Subcutaneous adipose tissue (tissue), 4 donors: ENCODE data around the gene ENOX1. TPM values are rescaled to one million over a fixed set of nuclear protein-coding genes. Genes with fewer than 3 reads are reported as not detected.

Experiments
- total RNA-seq, 4 donors: library from RNA; depleted of rRNA; stranded (reverse); fragments of >200 nt; gene quantifications; one replicate each; pipeline ENCODE4 v1.1.0, GENCODE V29; 2016
- TF ChIP-seq, protein P1 (sequence below): fragments of 450-650 bp; IDR thresholded peaks from one replicate; pipeline ENCODE4 v1.5.1; 2016; ENCODE audit warnings: low read depth, mild to moderate bottlenecking, control low read depth, antibody characterized with exemption, moderate library complexity

ENOX1 gene
- total RNA-seq, 4 donors from 2014 or later, result 0.66 to 4.7 (median 2.1) TPM

- TF ChIP-seq, protein P1, sequence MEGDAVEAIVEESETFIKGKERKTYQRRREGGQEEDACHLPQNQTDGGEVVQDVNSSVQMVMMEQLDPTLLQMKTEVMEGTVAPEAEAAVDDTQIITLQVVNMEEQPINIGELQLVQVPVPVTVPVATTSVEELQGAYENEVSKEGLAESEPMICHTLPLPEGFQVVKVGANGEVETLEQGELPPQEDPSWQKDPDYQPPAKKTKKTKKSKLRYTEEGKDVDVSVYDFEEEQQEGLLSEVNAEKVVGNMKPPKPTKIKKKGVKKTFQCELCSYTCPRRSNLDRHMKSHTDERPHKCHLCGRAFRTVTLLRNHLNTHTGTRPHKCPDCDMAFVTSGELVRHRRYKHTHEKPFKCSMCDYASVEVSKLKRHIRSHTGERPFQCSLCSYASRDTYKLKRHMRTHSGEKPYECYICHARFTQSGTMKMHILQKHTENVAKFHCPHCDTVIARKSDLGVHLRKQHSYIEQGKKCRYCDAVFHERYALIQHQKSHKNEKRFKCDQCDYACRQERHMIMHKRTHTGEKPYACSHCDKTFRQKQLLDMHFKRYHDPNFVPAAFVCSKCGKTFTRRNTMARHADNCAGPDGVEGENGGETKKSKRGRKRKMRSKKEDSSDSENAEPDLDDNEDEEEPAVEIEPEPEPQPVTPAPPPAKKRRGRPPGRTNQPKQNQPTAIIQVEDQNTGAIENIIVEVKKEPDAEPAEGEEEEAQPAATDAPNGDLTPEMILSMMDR, result no peak
These were observed 478.8 kb downstream of the ENOX1 start for GRCh38 chr13:43307921-43308433.

DNA sequence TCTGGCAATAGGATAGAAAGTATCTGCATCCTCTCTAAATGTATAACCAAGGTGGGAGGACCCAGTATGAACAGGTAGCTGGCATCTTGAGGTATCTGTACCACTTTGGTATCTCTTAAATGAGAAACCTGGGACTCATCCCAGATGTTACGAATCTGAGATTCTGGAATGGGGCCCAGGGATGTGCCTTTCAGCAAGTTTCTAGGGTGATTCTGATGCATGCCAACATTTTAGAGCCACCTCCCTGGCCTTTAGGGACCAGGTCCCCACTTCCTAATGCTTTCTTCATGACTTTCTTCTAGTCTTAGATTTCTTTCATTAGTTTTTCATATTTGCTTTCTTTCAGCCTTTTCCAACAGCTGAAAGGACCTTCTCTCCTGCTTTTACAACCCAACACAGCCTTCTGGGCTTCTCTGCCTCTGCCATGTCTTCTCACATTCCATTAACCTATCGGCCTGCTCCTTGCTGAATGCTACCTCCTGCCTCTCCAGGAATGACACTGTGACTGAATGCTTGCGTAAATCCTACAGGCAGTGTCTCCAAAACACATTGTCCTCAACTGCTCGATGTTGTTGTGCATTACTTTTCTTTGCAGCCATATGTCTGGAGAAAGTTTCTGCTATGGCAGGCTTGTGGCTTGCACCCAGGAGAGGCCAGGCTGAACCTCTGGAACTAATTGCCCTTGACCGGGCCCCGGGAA, 479.4 kb downstream of the ENOX1 start:
- TF ChIP-seq, protein P1, result no peak

GRCh38 chr13:43306372-43306771, 480.4 kb downstream of the ENOX1 start:
- TF ChIP-seq, protein P1, result no peak

- TF ChIP-seq, protein P1, result no peak
These were observed 481.4 kb downstream of the ENOX1 start for GRCh38 chr13:43305416-43305815.

- TF ChIP-seq, protein P1, result no peak
These were observed 481.8 kb downstream of the ENOX1 start for GRCh38 chr13:43304945-43305344.

GRCh38 chr13:43304449-43304848, 482.3 kb downstream of the ENOX1 start:
- TF ChIP-seq, protein P1, result no peak

DNA sequence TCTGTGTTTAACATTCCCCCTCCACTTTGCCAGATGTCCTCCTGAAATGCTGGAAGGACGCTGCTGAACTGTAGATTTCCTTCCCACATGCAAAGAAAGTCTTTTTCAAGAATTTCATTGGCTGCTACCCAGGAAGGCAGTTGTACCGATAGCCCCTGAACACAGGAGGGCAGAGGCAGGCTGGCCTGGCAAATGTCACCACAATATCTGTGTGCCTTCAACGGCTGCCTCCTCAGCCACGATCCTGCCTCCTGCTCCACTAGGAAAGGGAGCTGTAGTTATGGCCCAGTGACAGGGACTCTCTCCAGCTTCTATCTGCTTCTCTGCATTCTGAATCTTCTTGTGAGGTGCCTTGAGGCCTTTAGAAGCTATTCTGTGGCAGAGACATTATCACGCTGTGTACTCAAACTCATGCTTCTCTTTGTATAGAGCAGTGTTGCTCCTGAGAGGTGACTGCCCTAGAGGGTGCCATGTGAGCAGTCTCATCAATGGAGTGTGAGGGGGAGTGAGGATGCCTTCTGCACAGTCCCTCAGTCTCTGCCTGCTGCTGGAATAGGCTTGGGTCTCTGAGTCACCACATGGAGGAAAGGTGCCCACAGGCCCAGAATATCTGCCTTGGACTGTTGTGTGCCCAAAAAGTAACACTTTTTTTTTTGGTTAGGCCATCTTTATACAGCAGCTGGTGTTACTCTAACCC, 483.6 kb downstream of the ENOX1 start:
- TF ChIP-seq, protein P1, result no peak
